K562 (cell line): Measurements from ENCODE around the gene SGK1. TPM values are rescaled to one million over a fixed set of nuclear protein-coding genes. Genes with fewer than 3 reads are reported as not detected.

Experiments used
- ATAC-seq: fragments of 200-7000 bp; cut with Tn5 transposase; 3 replicates; pipeline ENCODE4 v1.9.1; 2020; ENCODE audit warnings: moderate library complexity
- BruUV-seq: library from RNA; stranded (reverse); fragments of 400-500 nt; replicated peaks from 2 replicates; lab custom pipeline; 2021; lab: Mats Ljungman, UMichigan
- CTCF ChIA-PET: fragments of 300-600 bp; formaldehyde crosslinking; extraction: SDS; loops from one replicate; lab custom pipeline; 2021; ENCODE audit warnings: low intra/inter-chr PET ratio; lab: Yijun Ruan, JAX
- POLR2A ChIA-PET: fragments of 300-600, 350-650 bp; sonication (Branson Sonifier 250); formaldehyde crosslinking; extraction: SDS; loops from one replicate; lab custom pipeline; 2021; ENCODE audit warnings: antibody characterized with exemption, inconsistent platforms; lab: Yijun Ruan, JAX
- DNase-seq, 4 experiments: peaks; one replicate each; pipeline versions ENCODE4 v3.0.0 to v3.0.0-alpha.2; 2011 to 2018; ENCODE audit warnings: low spot score in 3 of 4, mixed read lengths in 3 of 4; ENCODE audit errors: extremely low read depth in 1 of 4
- FAIRE-seq: peaks from 2 replicates; lab custom pipeline; 2011; peaks lifted over from hg19 to GRCh38; lab: Jason Lieb, UNC
- H2AFZ ChIP-seq: 2 replicates; pipeline ENCODE4 v1.6.0; 2011; ENCODE audit warnings: low read depth, low read length, control low read depth, inconsistent platforms
- H3K27ac ChIP-seq: fragments of 200-600 bp; 3 replicates; pipeline ENCODE4 v1.8.0; 2011; ENCODE audit warnings: low read depth, mild to moderate bottlenecking, control low read depth, inconsistent platforms, low read length, moderate library complexity, mixed read lengths; ENCODE audit errors: extremely low read depth
- H3K27me3 ChIP-seq, 2 experiments: fragments of 300-600 bp in 1 of 2; 2 replicates in 1 of 2; 3 replicates in 1 of 2; pipeline versions ENCODE4 v1.6.0 to v1.8.0; 2011; ENCODE audit warnings: inconsistent platforms in 2 of 2, low read length in 2 of 2, mild to moderate bottlenecking in 1 of 2, mixed read lengths in 1 of 2, moderate library complexity in 1 of 2; ENCODE audit not compliant: control insufficient read depth in 2 of 2, insufficient read depth in 2 of 2
- H3K36me3 ChIP-seq: fragments of 300-600 bp; 3 replicates; pipeline ENCODE4 v1.8.0; 2011; ENCODE audit warnings: mild to moderate bottlenecking, low read length, inconsistent platforms; ENCODE audit not compliant: control insufficient read depth, insufficient read depth
- H3K4me1 ChIP-seq, 2 experiments: fragments of 200-600 bp in 1 of 2; replicated peaks in 1 of 2; 2 replicates in 1 of 2; 3 replicates in 1 of 2; pipeline versions ENCODE4 v1.5.1 to v1.8.0; 2011; ENCODE audit warnings: inconsistent platforms in 2 of 2, low read length in 2 of 2, mild to moderate bottlenecking in 1 of 2, mixed read lengths in 1 of 2, moderate library complexity in 1 of 2; ENCODE audit not compliant: control insufficient read depth in 2 of 2, insufficient read depth in 2 of 2
- H3K4me2 ChIP-seq: 2 replicates; pipeline ENCODE4 v1.6.1; 2011; ENCODE audit warnings: low read length, control low read depth, inconsistent platforms, mixed read lengths; ENCODE audit not compliant: insufficient read depth
- H3K4me3 ChIP-seq: fragments of 200-600 bp; sonication (generic), shearing (Covaris generic); 2 replicates; pipeline ENCODE4 v1.5.1; 2016; ENCODE audit warnings: control low read depth, inconsistent platforms
- H3K79me2 ChIP-seq: fragments of 200-600 bp; 3 replicates; pipeline ENCODE4 v1.8.0; 2011; ENCODE audit warnings: low read length, inconsistent platforms; ENCODE audit not compliant: control insufficient read depth, insufficient read depth
- H3K9ac ChIP-seq, 2 experiments: 2 replicates each; pipeline versions ENCODE4 v1.6.0 to v1.6.1; 2011; ENCODE audit warnings: low read depth in 2 of 2, low read length in 2 of 2, control low read depth in 1 of 2, inconsistent platforms in 1 of 2, mild to moderate bottlenecking in 1 of 2, mixed read lengths in 1 of 2; ENCODE audit not compliant: insufficient read depth in 1 of 2
- H3K9me1 ChIP-seq: one replicate; pipeline ENCODE4 v1.6.0; 2011; ENCODE audit warnings: inconsistent platforms, mild to moderate bottlenecking, low read length, moderate library complexity; ENCODE audit not compliant: control insufficient read depth, insufficient read depth
- H3K9me3 ChIP-seq: replicated peaks from 2 replicates; pipeline ENCODE4 v1.5.1; 2011; ENCODE audit warnings: low read depth, low read length, inconsistent platforms; ENCODE audit not compliant: control insufficient read depth, insufficient read depth
- H4K20me1 ChIP-seq: replicated peaks from 2 replicates; pipeline ENCODE4 v1.6.1; 2011; ENCODE audit warnings: low read length, inconsistent platforms, mixed read lengths; ENCODE audit not compliant: control insufficient read depth, insufficient read depth
- ARID1B ChIP-seq: fragments of 450-650 bp; IDR thresholded peaks from 2 replicates; pipeline ENCODE4 v1.6.1; 2016; ENCODE audit warnings: antibody characterized with exemption, mild to moderate bottlenecking, inconsistent platforms
- ATF3 ChIP-seq, 2 experiments: fragments of 450-650 bp in 1 of 2; sonication (generic) in 1 of 2; formaldehyde crosslinking in 1 of 2; IDR thresholded peaks in 1 of 2; conservative IDR thresholded peaks in 1 of 2; 2 replicates each; pipeline versions ENCODE4 v1.6.1 to v1.8.1; 2016 to 2023; ENCODE audit warnings: mild to moderate bottlenecking in 2 of 2, moderate library complexity in 2 of 2, inconsistent platforms in 1 of 2, missing genetic modification reagents in 1 of 2
- DACH1 ChIP-seq: fragments of 450-650 bp; IDR thresholded peaks from 2 replicates; pipeline ENCODE4 v1.6.1; 2018; ENCODE audit not compliant: partially characterized antibody
- FOSL1 ChIP-seq: fragments of 200-800 bp; sonication (Bioruptor generic); conservative IDR thresholded peaks from 2 replicates; pipeline ENCODE4 v1.6.1; 2016; ENCODE audit warnings: missing genetic modification characterization, missing compliant biosample characterization
- GATA2 ChIP-seq: sonication (generic); formaldehyde crosslinking; IDR thresholded peaks from 2 replicates; pipeline ENCODE4 v1.4.0; 2020; ENCODE audit warnings: mild to moderate bottlenecking, missing genetic modification reagents
- HINFP ChIP-seq: fragments of 450-650 bp; conservative IDR thresholded peaks from 2 replicates; pipeline ENCODE4 v1.6.1; 2016; ENCODE audit warnings: missing genetic modification characterization, low read depth, mild to moderate bottlenecking, control low read depth, missing compliant biosample characterization
- JUND ChIP-seq, 2 experiments: IDR thresholded peaks; 2 replicates in 1 of 2; 3 replicates in 1 of 2; pipeline ENCODE4 v1.6.1; 2011; ENCODE audit warnings: borderline replicate concordance in 2 of 2, low read depth in 2 of 2, low read length in 2 of 2, improper control_type of control experiment in 1 of 2, missing biosample characterization in 1 of 2, missing genetic modification characterization in 1 of 2, missing genetic modification reagents in 1 of 2
- MYC ChIP-seq, 2 experiments: fragments of 250-450 bp in 1 of 2; sonication (Bioruptor Pico) in 1 of 2; IDR thresholded peaks; 2 replicates each; pipeline versions ENCODE4 v1.5.1 to v1.6.1; 2012 to 2021; ENCODE audit warnings: low read depth in 2 of 2, borderline replicate concordance in 1 of 2, improper control_type of control experiment in 1 of 2, low read length in 1 of 2, mild to moderate bottlenecking in 1 of 2, moderate library complexity in 1 of 2
- NCOA1 ChIP-seq: fragments of 450-650 bp; IDR thresholded peaks from 2 replicates; pipeline ENCODE4 v1.6.1; 2016; ENCODE audit warnings: low read depth
- PHB ChIP-seq: fragments of 250-450 bp; sonication (Bioruptor Pico); IDR thresholded peaks from 2 replicates; pipeline ENCODE4 v1.5.0; 2021
- PKNOX1 ChIP-seq: fragments of 450-650 bp; IDR thresholded peaks from 2 replicates; pipeline ENCODE4 v1.6.1; 2016
- PYGO2 ChIP-seq: fragments of 450-650 bp; IDR thresholded peaks from 2 replicates; pipeline ENCODE4 v1.6.1; 2016; ENCODE audit warnings: mild to moderate bottlenecking, missing genetic modification characterization, moderate library complexity, missing compliant biosample characterization
- RAD51 ChIP-seq: fragments of 450-650 bp; IDR thresholded peaks from 2 replicates; pipeline ENCODE4 v1.7.1; 2016; ENCODE audit warnings: low read depth, mild to moderate bottlenecking, borderline replicate concordance
- SRSF9 ChIP-seq: fragments of 200-400 bp; formaldehyde crosslinking; IDR thresholded peaks from 2 replicates; pipeline ENCODE4 v1.6.1; 2017; ENCODE audit warnings: low read depth, low read length, borderline replicate concordance
- TCF7 ChIP-seq: sonication (generic); IDR thresholded peaks from 2 replicates; pipeline ENCODE4 v1.6.1; 2016; ENCODE audit warnings: antibody characterized with exemption, borderline replicate concordance
- ZNF347 ChIP-seq: fragments of 450-650 bp; formaldehyde crosslinking; IDR thresholded peaks from 2 replicates; pipeline ENCODE4 v1.4.0; 2020; ENCODE audit warnings: low read depth, mild to moderate bottlenecking, moderate library complexity
- WGBS: fragments of 100-300 bp; shearing (Covaris generic); methylation state at CpG from one replicate; pipeline ENCODE4 v1.1.6; 2016; ENCODE audit warnings: low coverage, mixed read lengths; ENCODE audit not compliant: insufficient coverage; ENCODE audit errors: missing lambda C conversion rate; 5-methylcytosine and 5-hydroxymethylcytosine counted together
- in situ Hi-C: fragments of 300-500 bp; cut with MboI; formaldehyde crosslinking; loops from 4 replicates; pipeline ENCODE4 v1.15.0; 2018; ENCODE audit warnings: inconsistent platforms, mixed read lengths
- intact Hi-C: fragments of 100-400 bp; cut with micrococcal nuclease; formaldehyde crosslinking; loops from 2 replicates; pipeline ENCODE4 v1.14.2; 2022
- polyA plus RNA-seq, 8 experiments: library from polyadenylated mRNA; depleted of rRNA in 4 of 8; stranded (reverse) in 5 of 8; unstranded in 3 of 8; fragments of >200 nt; fragmentation: Nextera tagmentation in 2 of 8; fragmentation: Illumina TruSeq in 1 of 8; extraction: Ambion mirVana in 2 of 8; extraction: Trizol in 1 of 8; gene quantifications; 2 replicates each; pipeline versions ENCODE4 v1.2.1 to v1.2.3, GENCODE V29; 2011 to 2014; ENCODE audit warnings: inconsistent platforms in 1 of 8, missing spikeins in 1 of 8
- total RNA-seq, 7 experiments: library from RNA; depleted of rRNA in 6 of 7; stranded (reverse); fragments of >200 nt in 6 of 7; fragmentation: Illumina TruSeq in 2 of 7; extraction: Trizol in 2 of 7; gene quantifications; 2 replicates each; pipeline versions ENCODE4 v1.2.1 to v1.2.3, GENCODE V29; 2011 to 2021; ENCODE audit warnings: low replicate concordance in 1 of 7

The SGK1 gene
- total and polyA plus RNA-seq, 9 of the 15 experiments (the other 6 are each of a cell fraction or from before 2014, with no cell fraction given) = 3.5 to 7.2 (median 3.9) TPM

- ATAC-seq = no peak
- Histone ChIP-seq H3K9me3 (no peaks in the 10 kb centered on the region), H3K27ac (no peak overlapping the region), H2AFZ (no peak overlapping the region), H3K9ac (no peak overlapping the region), H3K4me2 (no peak overlapping the region), H3K4me1 (no peaks in the 10 kb centered on the region), H3K79me2 (no peaks in the 10 kb centered on the region), H3K36me3 (no peaks in the 10 kb centered on the region), H3K9me1 (no peaks in the 10 kb centered on the region), H3K27me3 (no peaks in the 10 kb centered on the region), H3K4me3 (no peak overlapping the region), H4K20me1 (no peaks in the 10 kb centered on the region)
- peak in 1 of 4 experiments; percentile 6 for DNase-seq
- TF ChIP-seq HINFP (tag) (no peak), ARID1B (0 out of 2 replicates have a peak, but pooled peaks have one; percentile 13), GATA2 (CRISPR knock-in tag) (no peak), RAD51 (no peak), DACH1 (peak; percentile 15), NCOA1 (no peak), JUND (IDR thresholded peaks at IDR 0.05; ENCODE audit: borderline replicate concordance, low read depth, low read length) (0 out of 2 replicates have a peak, but pooled peaks have one; percentile 16), JUND (tag; IDR thresholded peaks at IDR 0.05; ENCODE audit: borderline replicate concordance, low read depth, low read length) (no peak), PHB (CRISPR knock-in tag) (no peak), ZNF347 (CRISPR knock-in tag) (no peak), SRSF9 (no peak), PKNOX1 (no peak), TCF7 (no peak), ATF3 (IDR thresholded peaks at IDR 0.05) (peak; percentile 56), ATF3 (CRISPR knock-in tag; conservative IDR thresholded peaks at IDR 0.05) (no peak), PYGO2 (tag) (no peak), FOSL1 (peak; percentile 73), MYC (IDR thresholded peaks at IDR 0.05; ENCODE audit: low read depth, low read length) (no peak), MYC (CRISPR knock-in tag; IDR thresholded peaks at IDR 0.05; ENCODE audit: borderline replicate concordance, low read depth) (no peak)
- in situ Hi-C loops (no loop called here), intact Hi-C loops (no loop called here)
- whole genome bisulfite sequencing = 2% methylated on average over 2 of the region's 2 CpGs
- CTCF ChIA-PET = no interaction called here
- POLR2A ChIA-PET = interaction anchor here (1.1 to 2.6 kb wide), 2 partner anchors 10 to 53 kb away, joined by 4 to 9 read pairs; no protein-coding TSS in a partner anchor
- FAIRE-seq = no peak
- no TSS peak for BruUV-seq
Measured at GRCh38 chr6:134363323-134364039, 45.6 kb upstream of the SGK1 start.
